Kidney epithelial cell (primary cell): ENCODE data around the gene HSD17B14. TPM values are rescaled to one million over a fixed set of nuclear protein-coding genes. Genes with fewer than 3 reads are reported as not detected.

ENCODE experiments used
- DNase-seq: peaks from one replicate; pipeline ENCODE4 v3.0.0-alpha.2; 2010; ENCODE audit warnings: low read depth
- H3K27me3 ChIP-seq: 2 replicates; pipeline ENCODE4 v1.6.0; 2011; ENCODE audit warnings: low read length; ENCODE audit not compliant: control insufficient read depth, insufficient read depth
- H3K36me3 ChIP-seq: 2 replicates; pipeline ENCODE4 v1.5.1; 2011; ENCODE audit warnings: low read length; ENCODE audit not compliant: control insufficient read depth, insufficient read depth
- H3K4me3 ChIP-seq: 2 replicates; pipeline ENCODE4 v1.5.1; 2011; ENCODE audit warnings: low read depth, mild to moderate bottlenecking, control low read depth, low read length
- total RNA-seq: library from RNA; depleted of rRNA; stranded (reverse); fragments of >200 nt; gene quantifications from 2 replicates; pipeline ENCODE4 v1.2.3, GENCODE V29; 2015
- TF ChIP-seq, protein P1 (sequence below): IDR thresholded peaks from 2 replicates; pipeline ENCODE4 v1.5.1; 2011; ENCODE audit warnings: mild to moderate bottlenecking, moderate library complexity, low read length, control low read depth, inconsistent platforms; ENCODE audit not compliant: insufficient read depth, poor library complexity, severe bottlenecking

Gene HSD17B14
- total RNA-seq, 1 donor from 2014 or later, result 10.2 TPM

DNA sequence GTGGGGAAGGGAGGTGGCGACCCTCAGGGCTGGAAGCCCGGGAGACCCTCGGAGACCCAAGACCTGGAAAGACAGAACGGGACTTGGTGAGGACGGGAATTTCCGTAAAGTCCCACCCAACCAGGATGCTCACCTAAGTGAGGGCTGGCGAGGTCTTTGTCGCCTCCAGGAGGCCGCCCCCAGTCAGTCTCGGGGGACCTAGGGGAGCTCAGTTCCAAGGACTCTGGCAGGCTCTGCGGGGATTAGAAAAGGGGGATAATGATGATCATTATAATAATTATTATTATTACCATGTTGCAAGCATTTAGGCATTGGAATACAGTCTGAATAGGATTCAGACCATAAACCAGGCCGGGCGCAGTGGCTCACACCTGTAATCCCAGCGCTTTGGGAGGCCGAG lies 9.1 kb upstream of the HSD17B14 start:
- no peak for DNase-seq
- TF ChIP-seq, protein P1, sequence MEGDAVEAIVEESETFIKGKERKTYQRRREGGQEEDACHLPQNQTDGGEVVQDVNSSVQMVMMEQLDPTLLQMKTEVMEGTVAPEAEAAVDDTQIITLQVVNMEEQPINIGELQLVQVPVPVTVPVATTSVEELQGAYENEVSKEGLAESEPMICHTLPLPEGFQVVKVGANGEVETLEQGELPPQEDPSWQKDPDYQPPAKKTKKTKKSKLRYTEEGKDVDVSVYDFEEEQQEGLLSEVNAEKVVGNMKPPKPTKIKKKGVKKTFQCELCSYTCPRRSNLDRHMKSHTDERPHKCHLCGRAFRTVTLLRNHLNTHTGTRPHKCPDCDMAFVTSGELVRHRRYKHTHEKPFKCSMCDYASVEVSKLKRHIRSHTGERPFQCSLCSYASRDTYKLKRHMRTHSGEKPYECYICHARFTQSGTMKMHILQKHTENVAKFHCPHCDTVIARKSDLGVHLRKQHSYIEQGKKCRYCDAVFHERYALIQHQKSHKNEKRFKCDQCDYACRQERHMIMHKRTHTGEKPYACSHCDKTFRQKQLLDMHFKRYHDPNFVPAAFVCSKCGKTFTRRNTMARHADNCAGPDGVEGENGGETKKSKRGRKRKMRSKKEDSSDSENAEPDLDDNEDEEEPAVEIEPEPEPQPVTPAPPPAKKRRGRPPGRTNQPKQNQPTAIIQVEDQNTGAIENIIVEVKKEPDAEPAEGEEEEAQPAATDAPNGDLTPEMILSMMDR, result no peak
- Histone ChIP-seq H3K4me3 (no peak overlapping the region), H3K36me3 (peaks cover 1% of the 10 kb centered on the region), H3K27me3 (no peaks in the 10 kb centered on the region)

DNA sequence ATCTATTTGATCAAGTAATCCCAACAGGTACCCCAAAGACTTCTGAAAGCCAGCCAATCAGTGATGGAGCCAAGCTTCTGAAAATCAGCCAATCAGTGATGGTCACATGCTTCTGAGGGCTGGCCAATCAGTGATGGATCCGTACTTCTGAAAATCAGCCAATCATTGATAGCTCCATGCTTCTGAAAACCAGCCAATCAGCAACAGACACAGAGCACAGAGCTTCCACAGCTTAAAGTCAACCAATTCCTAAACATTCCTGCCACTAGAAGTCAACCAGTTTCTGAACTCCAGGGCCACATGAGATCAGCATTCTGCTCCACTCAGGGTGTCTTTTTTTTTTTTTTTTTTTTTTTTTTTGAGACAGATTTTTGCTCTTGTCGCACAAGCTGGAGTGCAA lies 8.2 kb upstream of the HSD17B14 start:
- DNase-seq, result no peak
- Histone ChIP-seq H3K27me3 (no peaks in the 10 kb centered on the region), H3K4me3 (no peak overlapping the region), H3K36me3 (peaks cover 1% of the 10 kb centered on the region)
- TF ChIP-seq, protein P1, result no peak

DNA sequence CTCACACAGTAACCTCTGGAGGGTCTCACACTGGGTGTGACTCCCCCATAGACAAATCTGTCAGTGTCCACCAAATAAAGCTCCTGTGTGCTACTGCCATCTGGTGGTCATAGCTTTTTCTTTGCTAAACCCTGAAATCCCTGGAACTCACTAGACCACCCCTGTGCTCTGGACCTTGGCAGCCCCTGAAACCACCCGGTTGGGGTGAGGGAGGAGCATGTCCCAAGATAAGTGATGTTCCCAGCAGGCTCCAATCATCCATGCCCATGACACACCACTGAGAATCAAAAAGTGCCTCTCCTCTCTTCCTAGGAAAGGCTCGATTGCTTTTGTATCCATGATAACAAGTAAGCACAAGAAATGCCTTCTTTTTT lies 6.5 kb upstream of the HSD17B14 start:
- Histone ChIP-seq H3K4me3 (no peak overlapping the region), H3K27me3 (no peaks in the 10 kb centered on the region), H3K36me3 (peaks cover 1% of the 10 kb centered on the region)
- TF ChIP-seq, protein P1, result peak; percentile 76
- no peak for DNase-seq

GRCh38 chr19:48841571-48841970 lies 5.3 kb upstream of the HSD17B14 start:
- TF ChIP-seq, protein P1, result no peak
- Histone ChIP-seq H3K4me3 (no peak overlapping the region), H3K27me3 (no peaks in the 10 kb centered on the region)

DNA sequence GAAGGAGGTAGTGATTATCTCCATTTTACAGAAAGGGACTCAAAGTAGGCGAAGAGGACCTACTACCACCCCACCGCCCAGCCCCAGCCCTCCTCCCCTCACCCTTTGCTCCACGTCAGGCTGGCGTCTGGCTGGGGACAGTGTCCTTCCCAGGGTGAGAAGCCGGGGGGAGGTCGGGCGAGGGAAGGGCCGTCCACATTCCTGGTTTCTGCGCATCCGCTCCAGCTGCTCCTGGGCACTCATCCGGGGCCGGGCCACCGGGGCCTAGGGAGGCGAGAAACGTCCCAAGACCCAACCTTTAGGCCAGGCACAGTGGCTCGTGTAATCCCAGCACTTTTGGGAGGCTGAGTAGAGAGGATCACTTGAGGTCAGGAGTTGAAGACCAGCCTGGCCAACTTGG lies 4.8 kb upstream of the HSD17B14 start:
- H3K4me3 ChIP-seq, result no peak overlapping the region
- no peaks in the 10 kb centered on the region for H3K36me3 ChIP-seq
- TF ChIP-seq, protein P1, result no peak
- no peak for DNase-seq
- no peaks in the 10 kb centered on the region for H3K27me3 ChIP-seq

More at GRCh38 chr19:48841571-48841970, 5.3 kb upstream of the HSD17B14 start:
- peaks cover under 1% of the 10 kb centered on the region for H3K36me3 ChIP-seq
- DNase-seq, result no peak

- TF ChIP-seq, protein P1, result no peak
- H3K27me3 ChIP-seq, result no peaks in the 10 kb centered on the region
- H3K36me3 ChIP-seq, result no peaks in the 10 kb centered on the region
- no peak overlapping the region for H3K4me3 ChIP-seq
- DNase-seq, result no peak
Observed at GRCh38 chr19:48837687-48838086, 1.4 kb upstream of the HSD17B14 start.
